ENCODE results near the gene TCFL5. TPM values are rescaled to one million over a fixed set of nuclear protein-coding genes. Genes with fewer than 3 reads are reported as not detected.

TCFL5 gene
- total and polyA plus RNA-seq, 2 experiments from 2014 or later, result 1.7 to 18.5 TPM

DNA sequence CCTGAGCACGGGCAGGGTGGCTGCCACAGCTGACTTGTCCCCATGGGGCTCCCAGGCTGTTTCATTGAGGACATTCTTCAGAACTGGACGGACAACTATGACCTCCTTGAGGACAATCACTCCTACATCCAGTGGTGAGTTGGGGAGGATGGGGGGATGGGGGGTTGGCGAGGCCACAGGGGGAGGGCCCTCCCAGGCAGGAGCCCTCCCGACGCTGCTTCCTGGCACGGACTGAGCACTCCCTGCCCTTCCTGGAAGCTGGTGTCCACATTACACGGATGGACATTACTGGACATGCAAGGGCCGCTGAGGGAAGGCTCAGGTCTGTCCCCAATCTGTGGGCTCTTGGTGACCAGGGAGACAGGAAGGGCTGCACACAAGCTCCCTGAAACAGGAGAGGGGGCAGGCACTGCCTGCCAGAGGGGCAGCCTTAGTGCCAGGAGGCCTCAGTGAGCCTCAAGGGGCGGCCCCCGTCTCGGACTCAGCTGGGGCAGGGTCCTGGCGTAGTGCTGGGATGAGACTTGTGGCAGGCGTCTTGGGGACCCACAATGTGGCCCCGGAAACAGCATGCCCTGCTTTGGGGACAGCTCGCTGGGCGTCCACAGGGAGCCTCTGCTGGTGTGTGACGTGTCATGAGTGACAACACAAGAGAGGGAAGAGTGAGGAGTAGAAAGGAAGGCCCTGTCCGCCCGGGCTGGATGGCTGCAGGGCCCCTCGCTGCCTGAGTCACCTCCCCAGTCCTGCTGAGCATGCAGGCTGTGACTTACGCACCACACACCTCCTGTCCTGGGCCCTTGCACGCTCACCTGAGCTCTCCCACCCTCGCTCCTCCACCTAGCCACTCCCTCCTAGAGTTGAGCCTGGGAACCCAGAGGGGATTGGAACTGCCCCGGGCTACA is 51.8 kb downstream of the TCFL5 start:
- no peaks in the 10 kb centered on the region for H3F3A ChIP-seq (ENCODE audit: insufficient read depth)
- 94% methylated on average over 24 of the region's 24 CpGs for WGBS, 2 experiments (ENCODE audit: low coverage in 1 of 2, low lambda C conversion rate in 2 of 2, missing lambda C conversion rate in 2 of 2)
- peaks cover 14% of the 10 kb centered on the region for H3K4me1 ChIP-seq (ENCODE audit: insufficient read depth)
- no peak overlapping the region for H3K27ac ChIP-seq
- H3K79me2 ChIP-seq (ENCODE audit: insufficient read depth), result peaks cover 40% of the 10 kb centered on the region
- no peaks in the 10 kb centered on the region for H4K20me1 ChIP-seq (ENCODE audit: insufficient read depth)
- H3K4me2 ChIP-seq (ENCODE audit: unreplicated experiment), result no peak overlapping the region
- H3K27me3 ChIP-seq (replicated peaks; ENCODE audit: insufficient read depth), result no peaks in the 10 kb centered on the region
- no peak overlapping the region for H3K4me3 ChIP-seq
- no peaks in the 10 kb centered on the region for H3K9me3 ChIP-seq (ENCODE audit: low read depth)
- no peak for DNase-seq
- no peak overlapping the region for H2AFZ ChIP-seq
- TF ChIP-seq EZH2phosphoT487 (IDR thresholded peaks at IDR 0.05; ENCODE audit: insufficient read depth, low read depth), result no peak
- no peak for TF ChIP-seq EZH2 (IDR thresholded peaks at IDR 0.05; ENCODE audit: insufficient read depth, poor library complexity, severe bottlenecking)
- in situ Hi-C loops (cut with MboI), result no loop called here
- peaks cover 9% of the 10 kb centered on the region; the same call in 1 of the 2 replicates for H3K36me3 ChIP-seq (ENCODE audit: low read depth)
- H3K9me2 ChIP-seq (ENCODE audit: insufficient read depth), result no peaks in the 10 kb centered on the region
- no peak overlapping the region for H3K9ac ChIP-seq

GRCh38 chr20:62808211-62808865 is 53.3 kb downstream of the TCFL5 start:
- peaks cover 6% of the 10 kb centered on the region; the same call in 1 of the 2 replicates for H3F3A ChIP-seq (ENCODE audit: insufficient read depth)
- WGBS, 2 experiments (ENCODE audit: low coverage in 1 of 2, low lambda C conversion rate in 2 of 2, missing lambda C conversion rate in 2 of 2), result 40 to 43% methylated on average over 20 to 21 of the region's 21 CpGs
- H4K20me1 ChIP-seq (ENCODE audit: insufficient read depth), result no peaks in the 10 kb centered on the region
- peaks cover 40% of the 10 kb centered on the region for H3K79me2 ChIP-seq (ENCODE audit: insufficient read depth)
- peak; percentile 72 for DNase-seq
- no peak overlapping the region for H2AFZ ChIP-seq
- no peak overlapping the region for H3K9ac ChIP-seq
- H3K4me1 ChIP-seq (ENCODE audit: insufficient read depth), result peaks cover 14% of the 10 kb centered on the region
- no peak overlapping the region for H3K4me3 ChIP-seq
- in situ Hi-C loops (cut with MboI), result no loop called here
- H3K27ac ChIP-seq, result no peak overlapping the region
- no peak for TF ChIP-seq EZH2 (IDR thresholded peaks at IDR 0.05; ENCODE audit: insufficient read depth, poor library complexity, severe bottlenecking)
- TF ChIP-seq EZH2phosphoT487 (IDR thresholded peaks at IDR 0.05; ENCODE audit: insufficient read depth, low read depth), result no peak
- H3K36me3 ChIP-seq (ENCODE audit: low read depth), result peaks cover 9% of the 10 kb centered on the region; the same call in 1 of the 2 replicates
- H3K9me2 ChIP-seq (ENCODE audit: insufficient read depth), result no peaks in the 10 kb centered on the region
- H3K4me2 ChIP-seq (ENCODE audit: unreplicated experiment), result no peak overlapping the region
- no peaks in the 10 kb centered on the region for H3K9me3 ChIP-seq (ENCODE audit: low read depth)
- no peaks in the 10 kb centered on the region for H3K27me3 ChIP-seq (replicated peaks; ENCODE audit: insufficient read depth)

GRCh38 chr20:62807444-62808210 is 54.0 kb downstream of the TCFL5 start:
- no peaks in the 10 kb centered on the region for H3K9me3 ChIP-seq (ENCODE audit: low read depth)
- H3F3A ChIP-seq (ENCODE audit: insufficient read depth), result peaks cover 8% of the 10 kb centered on the region; the same call in 1 of the 2 replicates
- H3K79me2 ChIP-seq (ENCODE audit: insufficient read depth), result peaks cover 40% of the 10 kb centered on the region
- no peak overlapping the region for H3K4me3 ChIP-seq
- no peaks in the 10 kb centered on the region for H3K9me2 ChIP-seq (ENCODE audit: insufficient read depth)
- no peak overlapping the region for H3K27ac ChIP-seq
- H2AFZ ChIP-seq, result no peak overlapping the region
- peaks cover 14% of the 10 kb centered on the region for H3K4me1 ChIP-seq (ENCODE audit: insufficient read depth)
- WGBS, 2 experiments (ENCODE audit: low coverage in 1 of 2, low lambda C conversion rate in 2 of 2, missing lambda C conversion rate in 2 of 2), result 87% methylated on average over 22 to 23 of the region's 23 CpGs
- DNase-seq, result no peak
- no peak overlapping the region for H3K9ac ChIP-seq
- in situ Hi-C loops (cut with MboI), result no loop called here
- no peak overlapping the region for H3K4me2 ChIP-seq (ENCODE audit: unreplicated experiment)
- no peaks in the 10 kb centered on the region for H3K27me3 ChIP-seq (replicated peaks; ENCODE audit: insufficient read depth)
- TF ChIP-seq EZH2 (IDR thresholded peaks at IDR 0.05; ENCODE audit: insufficient read depth, poor library complexity, severe bottlenecking), result no peak
- TF ChIP-seq EZH2phosphoT487 (IDR thresholded peaks at IDR 0.05; ENCODE audit: insufficient read depth, low read depth), result no peak
- H3K36me3 ChIP-seq (ENCODE audit: low read depth), result peaks cover 9% of the 10 kb centered on the region; the same call in 1 of the 2 replicates
- no peaks in the 10 kb centered on the region for H4K20me1 ChIP-seq (ENCODE audit: insufficient read depth)

Measured in GM23248 (cell line).